Measurements from ENCODE around the gene CNTN5.

Gene CNTN5

GRCh38 chr11:99351624-99352023, 330.9 kb downstream of the CNTN5 start:
- no peak overlapping the region for H3K4me3 ChIP-seq (ENCODE audit: low read length)
- no peak for DNase-seq (ENCODE audit: low read depth, low spot score)

GRCh38 chr11:99352642-99353041, 331.9 kb downstream of the CNTN5 start:
- H3K4me3 ChIP-seq (ENCODE audit: low read length) = no peak overlapping the region

GRCh38 chr11:99366546-99366945, 345.8 kb downstream of the CNTN5 start:
- no peak for DNase-seq (ENCODE audit: low read depth, low spot score)

More at GRCh38 chr11:99352642-99353041, 331.9 kb downstream of the CNTN5 start:
- no peak for DNase-seq (ENCODE audit: low read depth, low spot score)

GRCh38 chr11:99368583-99368982, 347.8 kb downstream of the CNTN5 start:
- no peak overlapping the region for H3K4me3 ChIP-seq (ENCODE audit: low read length)
- DNase-seq (ENCODE audit: low read depth, low spot score) = no peak

More at GRCh38 chr11:99366546-99366945, 345.8 kb downstream of the CNTN5 start:
- H3K4me3 ChIP-seq (ENCODE audit: low read length) = no peak overlapping the region

GRCh38 chr11:99370549-99371216, 349.9 kb downstream of the CNTN5 start:
- no peak for DNase-seq (ENCODE audit: low read depth, low spot score)

GRCh38 chr11:99371257-99371656, 350.5 kb downstream of the CNTN5 start:
- DNase-seq (ENCODE audit: low read depth, low spot score) = no peak
- no peak overlapping the region for H3K4me3 ChIP-seq (ENCODE audit: low read length)

More at GRCh38 chr11:99370549-99371216, 349.9 kb downstream of the CNTN5 start:
- H3K4me3 ChIP-seq (ENCODE audit: low read length) = no peak overlapping the region

- DNase-seq (ENCODE audit: low read depth, low spot score) = no peak
- H3K4me3 ChIP-seq (ENCODE audit: low read length) = no peak overlapping the region
Observed at GRCh38 chr11:99376463-99376862, 355.7 kb downstream of the CNTN5 start.

GRCh38 chr11:99383648-99384245, 363.0 kb downstream of the CNTN5 start:
- no peak for DNase-seq (ENCODE audit: low read depth, low spot score)
- no peak overlapping the region for H3K4me3 ChIP-seq (ENCODE audit: low read length)

GRCh38 chr11:99391245-99391644, 370.5 kb downstream of the CNTN5 start:
- no peak for DNase-seq (ENCODE audit: low read depth, low spot score)
- no peak overlapping the region for H3K4me3 ChIP-seq (ENCODE audit: low read length)

GRCh38 chr11:99406345-99406744, 385.6 kb downstream of the CNTN5 start:
- no peak for DNase-seq (ENCODE audit: low read depth, low spot score)
- H3K4me3 ChIP-seq (ENCODE audit: low read length) = no peak overlapping the region

GRCh38 chr11:99410636-99411035, 389.9 kb downstream of the CNTN5 start:
- DNase-seq (ENCODE audit: low read depth, low spot score) = no peak
- H3K4me3 ChIP-seq (ENCODE audit: low read length) = no peak overlapping the region

- DNase-seq (ENCODE audit: low read depth, low spot score) = no peak
- H3K4me3 ChIP-seq (ENCODE audit: low read length) = no peak overlapping the region
Observed at GRCh38 chr11:99418927-99419720, 398.4 kb downstream of the CNTN5 start.

GRCh38 chr11:99419991-99420390, 399.2 kb downstream of the CNTN5 start:
- no peak for DNase-seq (ENCODE audit: low read depth, low spot score)
- H3K4me3 ChIP-seq (ENCODE audit: low read length) = no peak overlapping the region

GRCh38 chr11:99422581-99423427, 402.1 kb downstream of the CNTN5 start:
- H3K4me3 ChIP-seq (ENCODE audit: low read length) = no peak overlapping the region
- no peak for DNase-seq (ENCODE audit: low read depth, low spot score)

GRCh38 chr11:99423428-99423983, 402.8 kb downstream of the CNTN5 start:
- DNase-seq (ENCODE audit: low read depth, low spot score) = no peak
- no peak overlapping the region for H3K4me3 ChIP-seq (ENCODE audit: low read length)

- H3K4me3 ChIP-seq (ENCODE audit: low read length) = no peak overlapping the region
- DNase-seq (ENCODE audit: low read depth, low spot score) = no peak
Observed at GRCh38 chr11:99424313-99425084, 403.8 kb downstream of the CNTN5 start.

GRCh38 chr11:99425596-99425995, 404.8 kb downstream of the CNTN5 start:
- no peak for DNase-seq (ENCODE audit: low read depth, low spot score)
- no peak overlapping the region for H3K4me3 ChIP-seq (ENCODE audit: low read length)

GRCh38 chr11:99432677-99433076, 411.9 kb downstream of the CNTN5 start:
- DNase-seq (ENCODE audit: low read depth, low spot score) = no peak
- no peak overlapping the region for H3K4me3 ChIP-seq (ENCODE audit: low read length)
